ENCODE measurements around the gene COPS3.

DNA sequence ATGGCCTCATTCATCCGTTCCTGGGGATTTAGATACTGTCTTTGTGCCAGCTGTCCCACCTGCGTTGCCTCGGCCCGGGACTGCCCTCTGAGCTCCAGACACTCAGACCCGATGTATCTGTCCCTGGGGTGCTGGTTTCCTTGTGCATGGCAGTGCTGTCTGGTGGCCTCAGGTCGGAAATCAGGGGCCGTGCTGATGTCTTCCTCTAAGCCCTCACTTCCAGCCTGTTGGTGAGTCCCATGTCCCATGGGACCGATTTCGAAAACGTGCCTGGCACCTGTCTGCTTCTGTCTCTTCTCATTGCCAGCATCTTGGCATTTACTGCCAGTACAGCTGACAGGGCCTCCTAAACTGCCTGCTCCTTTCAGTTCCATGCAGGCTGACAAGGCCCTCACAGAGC, 44.2 kb upstream of the COPS3 start:
- TF ChIP-seq, protein P1, sequence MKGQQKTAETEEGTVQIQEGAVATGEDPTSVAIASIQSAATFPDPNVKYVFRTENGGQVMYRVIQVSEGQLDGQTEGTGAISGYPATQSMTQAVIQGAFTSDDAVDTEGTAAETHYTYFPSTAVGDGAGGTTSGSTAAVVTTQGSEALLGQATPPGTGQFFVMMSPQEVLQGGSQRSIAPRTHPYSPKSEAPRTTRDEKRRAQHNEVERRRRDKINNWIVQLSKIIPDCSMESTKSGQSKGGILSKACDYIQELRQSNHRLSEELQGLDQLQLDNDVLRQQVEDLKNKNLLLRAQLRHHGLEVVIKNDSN (IDR thresholded peaks at IDR 0.05): no peak
- TF ChIP-seq EP300 (IDR thresholded peaks at IDR 0.05; ENCODE audit: borderline replicate concordance): no peak
- TF ChIP-seq TCF12 (IDR thresholded peaks at IDR 0.05; ENCODE audit: low read depth): no peak
- no peak for TF ChIP-seq TAF1 (IDR thresholded peaks at IDR 0.05; ENCODE audit: low read depth)
- no peak for TF ChIP-seq YY1 (IDR thresholded peaks at IDR 0.05; ENCODE audit: low read depth)
- no peak for TF ChIP-seq RAD21 (IDR thresholded peaks at IDR 0.05; ENCODE audit: low read depth)
- TF ChIP-seq CEBPB (IDR thresholded peaks at IDR 0.05): no peak
- TF ChIP-seq TEAD4 (IDR thresholded peaks at IDR 0.05): no peak
- no peak for TF ChIP-seq FOXM1 (IDR thresholded peaks at IDR 0.05; ENCODE audit: borderline replicate concordance, low read depth)
